Measurements from ENCODE around the gene PURA.
A peak's percentile ranks its signal among the peaks of the same experiment; 100 is the strongest.

The PURA gene

GRCh38 chr5:140148508-140148907 lies 34.6 kb downstream of the PURA start:
- no peak for TF ChIP-seq CTCF (IDR thresholded peaks at IDR 0.05)

- no peak for TF ChIP-seq CTCF (IDR thresholded peaks at IDR 0.05)
Measured at GRCh38 chr5:140150201-140150600, 36.3 kb downstream of the PURA start.

- TF ChIP-seq CTCF (IDR thresholded peaks at IDR 0.05), result no peak
Measured at GRCh38 chr5:140151144-140152021, 37.5 kb downstream of the PURA start.

- TF ChIP-seq CTCF (IDR thresholded peaks at IDR 0.05), result no peak
Measured at GRCh38 chr5:140152022-140152999, 38.4 kb downstream of the PURA start.

- no peak for TF ChIP-seq CTCF (IDR thresholded peaks at IDR 0.05)
Measured at GRCh38 chr5:140153255-140153654, 39.3 kb downstream of the PURA start.

GRCh38 chr5:140153905-140154304 lies 40.0 kb downstream of the PURA start:
- TF ChIP-seq CTCF (IDR thresholded peaks at IDR 0.05), result no peak

GRCh38 chr5:140157032-140157781 lies 43.3 kb downstream of the PURA start:
- TF ChIP-seq CTCF (IDR thresholded peaks at IDR 0.05), result peak; percentile 88
